ENCODE results near the gene ARFGAP3. TPM values are rescaled to one million over a fixed set of nuclear protein-coding genes. Genes with fewer than 3 reads are reported as not detected.

Gene ARFGAP3
- total RNA-seq, 1 experiment from 2014 or later = 15.0 TPM

DNA sequence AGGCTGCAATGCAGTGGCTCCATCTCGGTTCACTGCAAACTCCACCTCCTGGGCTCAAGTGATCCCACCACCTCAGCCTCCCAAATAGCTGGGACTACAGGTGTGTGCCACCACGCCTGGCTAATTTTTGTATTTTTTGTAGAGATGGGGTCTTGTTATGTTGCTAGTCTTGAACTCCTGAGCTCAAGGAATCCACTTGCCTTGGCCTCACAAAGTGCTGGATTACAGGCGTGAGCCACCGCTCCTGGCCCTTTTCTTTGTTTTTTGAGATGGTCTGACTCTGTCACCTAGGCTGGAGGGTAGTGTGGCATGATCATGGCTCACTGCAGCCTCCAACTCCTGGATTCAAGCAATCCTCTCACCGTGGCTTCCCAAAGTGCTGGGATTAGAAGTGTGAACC, 21.0 kb downstream of the ARFGAP3 start:
- H4K91ac ChIP-seq (ENCODE audit: insufficient read length, low read depth, low read length) = no peak overlapping the region
- H3T11ph ChIP-seq (ENCODE audit: low read length) = no peak overlapping the region
- H3K14ac ChIP-seq (ENCODE audit: insufficient read depth, low read length) = no peak overlapping the region
- H3K4ac ChIP-seq (ENCODE audit: low read depth, low read length) = no peak overlapping the region
- no peak overlapping the region for H2AK5ac ChIP-seq (ENCODE audit: insufficient read length, low read length)
- TF ChIP-seq, protein P1, sequence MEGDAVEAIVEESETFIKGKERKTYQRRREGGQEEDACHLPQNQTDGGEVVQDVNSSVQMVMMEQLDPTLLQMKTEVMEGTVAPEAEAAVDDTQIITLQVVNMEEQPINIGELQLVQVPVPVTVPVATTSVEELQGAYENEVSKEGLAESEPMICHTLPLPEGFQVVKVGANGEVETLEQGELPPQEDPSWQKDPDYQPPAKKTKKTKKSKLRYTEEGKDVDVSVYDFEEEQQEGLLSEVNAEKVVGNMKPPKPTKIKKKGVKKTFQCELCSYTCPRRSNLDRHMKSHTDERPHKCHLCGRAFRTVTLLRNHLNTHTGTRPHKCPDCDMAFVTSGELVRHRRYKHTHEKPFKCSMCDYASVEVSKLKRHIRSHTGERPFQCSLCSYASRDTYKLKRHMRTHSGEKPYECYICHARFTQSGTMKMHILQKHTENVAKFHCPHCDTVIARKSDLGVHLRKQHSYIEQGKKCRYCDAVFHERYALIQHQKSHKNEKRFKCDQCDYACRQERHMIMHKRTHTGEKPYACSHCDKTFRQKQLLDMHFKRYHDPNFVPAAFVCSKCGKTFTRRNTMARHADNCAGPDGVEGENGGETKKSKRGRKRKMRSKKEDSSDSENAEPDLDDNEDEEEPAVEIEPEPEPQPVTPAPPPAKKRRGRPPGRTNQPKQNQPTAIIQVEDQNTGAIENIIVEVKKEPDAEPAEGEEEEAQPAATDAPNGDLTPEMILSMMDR (conservative IDR thresholded peaks at IDR 0.05) = no peak
- no peak overlapping the region for H2BK20ac ChIP-seq (ENCODE audit: low read depth, low read length, poor library complexity, severe bottlenecking)
- H3K27ac ChIP-seq (ENCODE audit: insufficient read length, low read depth, low read length) = no peak overlapping the region
- no peaks in the 10 kb centered on the region for H3K4me1 ChIP-seq (ENCODE audit: insufficient read depth, low read length)
- no peak overlapping the region for H2BK120ac ChIP-seq (ENCODE audit: low read depth, low read length, poor library complexity, severe bottlenecking)
- no peak overlapping the region for H2AFZ ChIP-seq (ENCODE audit: low read length)
- DNase-seq = no peak
- H3K4me1 Mint-ChIP-seq = no peaks in the 10 kb centered on the region
- no peaks in the 10 kb centered on the region; a peak in 1 of 5 replicates for H3K9me3 Mint-ChIP-seq
- H3K36me3 Mint-ChIP-seq (ENCODE audit: insufficient read depth in 1 of 3, low read depth in 3 of 3) = peaks cover 5 to 16% (median 14%) of the 10 kb centered on the region in 3 experiments; a peak in 5 of 7 replicates
- no peak overlapping the region for H3K23ac ChIP-seq (ENCODE audit: insufficient read length, low read depth, low read length)
- H4K20me1 ChIP-seq (ENCODE audit: control insufficient read depth, insufficient read depth, insufficient read length) = no peaks in the 10 kb centered on the region
- no peak overlapping the region for H4K5ac ChIP-seq (ENCODE audit: insufficient read length, low read depth, low read length)
- H3K27me3 ChIP-seq (ENCODE audit: insufficient read depth, low read length) = no peaks in the 10 kb centered on the region
- H4K8ac ChIP-seq (replicated peaks; ENCODE audit: insufficient read length, low read depth, low read length) = no peak overlapping the region
- H2BK15ac ChIP-seq (ENCODE audit: low read depth, low read length) = no peak overlapping the region
- H3K9ac ChIP-seq (ENCODE audit: extremely low read depth, insufficient read length, low read length) = no peak overlapping the region
- no peaks in the 10 kb centered on the region for H3K79me1 ChIP-seq (ENCODE audit: insufficient read depth, low read depth, low read length, poor library complexity, severe bottlenecking)
- H3K4me2 ChIP-seq (ENCODE audit: insufficient read depth, insufficient read length, low read length) = no peak overlapping the region
- H3K79me2 ChIP-seq (ENCODE audit: insufficient read depth, low read length) = no peaks in the 10 kb centered on the region
- H2BK5ac ChIP-seq (ENCODE audit: insufficient read length, low read length) = no peak overlapping the region
- WGBS (ENCODE audit: extremely low coverage, insufficient read length, low lambda C conversion rate) = no CpG with 5 or more reads among the region's 5 CpGs
- no peak overlapping the region for H2BK12ac ChIP-seq (ENCODE audit: insufficient read length, low read depth, low read length)
- H3K27me3 Mint-ChIP-seq (ENCODE audit: low read depth) = no peaks in the 10 kb centered on the region
- no peak overlapping the region for H3K18ac ChIP-seq (ENCODE audit: insufficient read length, low read depth, low read length)
- no peaks in the 10 kb centered on the region for H3K23me2 ChIP-seq (ENCODE audit: insufficient read length, low read depth, low read length, poor library complexity, severe bottlenecking)
- no peak overlapping the region for H3K56ac ChIP-seq (ENCODE audit: insufficient read length, low read depth, low read length)
- H3K4me3 Mint-ChIP-seq = no peak overlapping the region
- H3K9me3 ChIP-seq (ENCODE audit: control insufficient read depth, low read depth, low read length) = no peaks in the 10 kb centered on the region
- H3K27ac Mint-ChIP-seq = no peak overlapping the region

Data from H9 (cell line).